ENCODE measurements around the gene KCNC2.
"Not testable (repeated sequence)": the region's sequence is repeated elsewhere in the genome, so short reads cannot be mapped to it uniquely, and the experiment has no call there.

The KCNC2 gene

DNA sequence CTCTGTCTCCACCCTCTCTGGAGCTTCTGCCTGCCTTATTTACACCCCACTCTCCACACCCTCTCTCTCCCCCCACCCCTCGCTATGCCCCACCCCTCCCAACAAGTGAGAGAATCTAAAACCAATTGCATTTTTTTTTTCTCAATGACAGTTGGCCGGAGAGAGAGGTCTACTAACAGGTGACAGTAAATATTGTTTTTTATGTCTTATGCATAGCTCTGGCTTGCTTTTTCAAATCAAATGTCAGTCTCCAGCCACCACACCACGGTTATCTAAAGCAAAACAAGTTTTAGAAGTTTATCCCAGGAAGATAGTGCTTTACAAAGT lies at the start of gene KCNC2:
KCNC2 (minus strand) TSS at position 28 of the 327 bp plus-strand sequence.
- DNase-seq (ENCODE audit: low spot score), result no peak

DNA sequence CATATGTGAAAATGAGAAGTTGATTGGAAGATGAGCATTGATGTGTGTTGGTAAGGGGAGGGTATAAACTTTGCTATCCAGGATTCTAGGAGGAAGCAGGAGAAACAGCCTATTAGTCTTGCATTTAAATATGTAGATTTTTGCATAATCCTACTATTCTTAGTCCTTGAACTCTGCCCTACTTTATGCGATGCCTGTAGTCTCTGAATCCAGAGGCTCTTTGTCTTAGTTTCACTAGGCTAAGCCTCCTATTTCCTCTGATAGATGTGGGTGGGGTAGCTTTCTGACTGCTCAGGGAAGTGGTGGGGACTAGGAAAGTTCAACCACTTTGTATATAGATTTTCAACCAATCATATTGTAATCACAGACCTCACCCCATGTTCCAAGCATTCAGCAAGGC lies 49.5 kb upstream of the KCNC2 start:
- no peak for DNase-seq (ENCODE audit: low spot score)

DNA sequence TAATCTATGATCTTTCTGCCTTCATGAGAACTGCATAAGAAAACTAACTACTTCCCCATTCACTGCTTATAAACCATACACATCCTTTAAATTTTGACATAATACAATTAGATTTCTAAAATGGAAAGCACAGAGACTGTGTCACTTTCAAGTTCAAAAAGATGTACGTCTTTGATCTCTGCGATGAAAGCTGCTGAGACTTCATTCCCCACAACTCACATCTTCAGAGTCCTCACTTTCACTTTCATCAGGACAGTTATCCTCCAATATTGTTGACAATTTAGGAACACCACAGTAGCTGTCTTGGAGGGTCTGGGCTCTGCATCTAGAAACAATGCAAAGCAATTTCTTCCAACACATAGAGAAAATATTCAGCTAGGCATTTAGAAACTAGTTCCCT lies 47.9 kb upstream of the KCNC2 start:
- DNase-seq (ENCODE audit: low spot score), result no peak

DNA sequence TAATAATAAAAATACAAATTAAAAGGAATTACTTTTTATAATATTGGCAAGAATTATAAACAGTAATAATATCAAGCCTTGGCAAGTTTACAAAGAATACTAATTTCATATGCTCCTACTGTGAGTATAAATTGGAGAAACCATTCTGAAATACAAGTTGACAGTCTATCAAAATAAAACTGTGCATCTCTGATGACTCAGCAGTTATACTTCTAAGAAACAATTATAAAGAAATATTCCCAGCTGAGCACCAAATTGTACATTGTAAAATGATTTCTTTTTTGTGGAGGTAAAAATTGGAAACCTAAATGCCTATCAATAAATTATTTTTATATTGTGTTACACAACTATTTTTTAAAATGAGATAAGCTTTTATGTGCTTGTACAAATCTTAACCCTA lies 35.5 kb upstream of the KCNC2 start:
- DNase-seq (ENCODE audit: low spot score), result no peak

DNA sequence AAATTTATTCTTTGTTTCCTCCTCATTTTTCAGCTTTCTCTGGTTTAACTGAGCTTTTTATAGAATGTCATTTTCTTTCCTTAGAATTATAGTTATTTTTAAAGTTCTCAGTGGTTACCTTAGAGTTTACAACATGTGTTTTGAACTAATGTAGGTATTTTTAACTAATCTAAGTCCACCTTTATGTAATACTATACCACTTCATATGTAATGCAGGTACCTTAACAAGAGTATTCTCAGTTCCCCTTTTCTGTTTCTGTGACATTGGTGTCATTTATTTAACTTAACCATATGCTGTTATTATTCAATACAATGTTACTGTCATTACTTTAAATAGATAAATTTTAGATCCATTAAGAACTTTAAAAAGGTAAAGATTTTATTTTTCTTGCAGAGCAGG lies 30.3 kb upstream of the KCNC2 start:
- DNase-seq (ENCODE audit: low spot score), result no peak

DNA sequence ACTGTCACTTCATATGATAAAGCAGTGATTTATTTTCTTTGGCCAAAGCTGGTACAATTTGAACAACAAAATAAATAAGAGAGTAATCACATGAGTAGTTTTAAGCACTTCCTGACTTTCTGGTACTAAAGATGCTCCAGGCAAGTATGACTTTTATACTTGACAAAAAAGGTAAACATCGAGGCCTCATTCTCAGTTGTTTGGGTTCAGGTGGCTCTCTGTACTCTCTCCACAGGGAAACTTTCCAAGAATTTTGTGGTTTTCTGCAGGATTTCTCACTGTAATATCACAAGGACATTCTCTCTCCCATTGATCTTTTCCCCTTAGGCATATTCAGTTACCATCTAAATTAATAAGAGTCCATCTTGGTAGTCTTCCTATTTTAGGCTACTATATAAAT lies 26.6 kb upstream of the KCNC2 start:
- no peak for DNase-seq (ENCODE audit: low spot score)

DNA sequence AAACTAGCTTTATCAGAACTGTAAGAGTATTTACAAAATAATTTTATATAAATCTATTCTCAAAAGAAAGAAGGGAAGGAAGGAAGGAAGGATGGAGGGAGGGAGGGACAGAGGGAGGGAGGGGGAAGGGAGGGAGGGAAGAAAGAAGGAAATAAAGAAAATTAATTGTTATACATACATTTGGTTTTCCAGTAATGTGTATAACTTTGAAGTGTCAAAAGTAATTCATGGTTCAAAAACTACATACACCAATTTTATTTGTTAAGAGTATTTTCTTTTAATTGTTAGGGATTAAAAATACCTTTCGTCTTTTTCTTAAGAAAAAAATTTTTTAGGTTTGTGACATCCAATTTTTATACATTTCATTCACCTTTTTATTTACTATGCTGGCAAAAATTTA lies 17.5 kb upstream of the KCNC2 start:
- no peak for DNase-seq (ENCODE audit: low spot score)

DNA sequence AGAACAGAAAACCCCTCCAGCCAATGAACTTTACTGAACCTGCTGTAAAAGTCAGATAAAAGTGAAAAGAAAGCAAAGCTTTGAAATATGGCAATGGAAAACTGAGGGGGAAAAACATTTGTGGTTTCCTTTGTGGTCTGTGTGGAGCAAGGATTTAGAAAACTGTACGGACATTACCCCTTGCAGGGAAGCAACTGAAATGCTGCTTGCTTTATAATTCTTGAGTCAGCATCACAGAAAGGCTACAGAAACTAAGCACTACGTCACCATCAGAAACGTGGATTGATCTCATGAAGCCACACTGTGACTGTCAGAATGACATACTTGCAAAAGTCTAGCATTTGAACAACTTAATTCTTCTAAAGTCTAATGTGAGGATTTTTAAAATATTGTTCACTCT lies 2.4 kb upstream of the KCNC2 start:
- no peak for DNase-seq (ENCODE audit: low spot score)

DNA sequence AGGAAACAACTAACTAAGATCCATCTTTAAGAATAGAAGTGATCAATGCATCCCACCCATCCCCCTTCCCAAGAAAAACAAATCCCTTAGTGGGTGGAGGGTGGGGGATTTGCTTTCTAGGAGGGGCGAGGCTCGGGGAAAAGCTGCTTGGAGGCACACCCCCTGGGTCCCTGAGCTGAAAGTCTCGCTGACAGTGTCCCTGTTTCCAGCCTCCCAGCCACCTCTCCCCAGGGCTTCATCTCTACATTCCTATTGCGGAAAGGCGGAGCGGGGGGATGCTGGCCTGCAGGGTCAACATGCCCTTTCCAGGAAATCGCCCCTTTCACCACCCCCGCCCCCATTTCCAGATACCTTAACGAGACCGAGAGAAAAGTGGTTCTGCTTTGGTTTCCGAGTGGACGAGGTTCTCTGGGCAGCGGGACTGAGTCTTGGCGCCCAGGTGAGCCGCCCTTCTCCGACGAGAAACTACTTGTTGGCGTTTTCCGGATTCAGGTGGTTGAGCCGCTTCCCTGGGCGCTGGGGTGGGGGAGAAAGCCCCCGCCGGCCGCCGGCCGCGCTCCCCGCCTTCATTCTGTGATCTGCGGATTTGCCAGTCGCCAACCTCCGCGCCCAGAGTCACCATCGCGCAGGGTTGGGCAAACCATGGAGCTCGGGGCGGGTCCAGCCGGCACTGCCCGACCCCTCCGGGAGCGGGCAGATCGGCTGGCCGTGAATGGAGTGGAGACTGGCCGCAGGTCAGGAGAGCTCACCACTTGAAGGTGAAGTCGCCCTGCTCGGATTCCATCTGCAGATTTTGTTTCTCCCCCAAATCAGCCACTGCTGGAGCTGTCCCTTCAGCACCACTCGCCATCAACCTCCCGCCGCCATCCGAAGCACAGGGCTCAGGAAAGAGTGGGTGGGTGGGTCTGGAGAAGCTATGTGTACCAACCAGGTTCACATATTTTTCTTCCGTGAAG lies 505 bp downstream of the KCNC2 start:
- DNase-seq (ENCODE audit: low spot score), result no peak

DNA sequence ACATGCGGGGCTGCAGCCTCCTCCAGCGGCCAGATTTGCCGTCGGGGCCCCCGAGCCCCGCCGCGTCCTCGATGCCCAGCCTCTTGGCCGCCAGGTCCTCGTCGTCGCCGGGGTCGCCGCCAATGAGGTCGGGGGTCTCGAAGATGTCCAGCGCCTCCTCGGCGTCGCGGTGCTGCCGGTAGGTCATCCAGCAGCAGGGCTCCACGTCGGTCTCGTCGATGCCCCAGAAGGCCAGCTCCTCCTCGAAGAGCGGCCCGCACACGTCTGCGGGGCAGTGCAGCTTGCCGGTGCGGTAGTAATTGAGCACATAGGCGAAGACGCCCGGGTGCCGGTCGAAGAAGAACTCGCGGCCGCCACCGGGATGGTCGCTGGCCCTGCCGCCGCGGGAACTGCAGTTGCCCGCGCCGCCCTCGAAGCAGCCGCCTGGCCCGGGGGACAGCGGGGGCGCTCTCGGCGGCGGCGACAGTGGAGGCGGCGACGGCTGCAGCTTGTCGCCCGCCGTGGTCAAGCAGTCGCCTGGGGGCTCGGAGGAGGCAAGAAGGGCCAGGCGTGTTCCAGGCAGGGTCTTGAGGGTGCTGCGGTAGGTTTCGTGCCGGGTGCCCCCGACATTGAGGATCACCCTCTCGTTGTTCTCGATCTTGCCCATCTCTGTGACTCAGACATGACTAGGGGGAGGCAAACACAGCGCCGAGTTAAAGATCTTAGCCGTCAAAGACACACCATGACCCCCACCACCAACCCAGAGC lies 2.1 kb downstream of the KCNC2 start:
- no peak for DNase-seq (ENCODE audit: low spot score)

DNA sequence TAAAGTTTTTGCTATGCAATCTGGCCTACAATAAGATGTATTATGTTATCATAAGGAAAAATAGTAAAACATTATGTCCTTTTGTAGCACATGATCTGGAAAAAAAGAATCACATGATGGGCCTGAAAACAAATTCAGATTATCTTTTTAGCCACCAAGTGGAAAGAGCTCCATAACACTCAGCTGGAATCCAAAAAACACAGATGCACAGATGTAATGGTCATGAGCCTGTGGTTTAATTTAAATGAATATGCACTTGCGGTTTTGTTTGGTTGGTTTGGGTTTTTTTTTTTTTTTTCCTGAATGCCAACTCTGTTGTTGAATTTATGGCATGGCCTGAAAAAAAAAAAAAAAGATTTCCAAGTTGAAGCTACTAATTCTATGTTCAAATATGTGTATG lies 4.1 kb downstream of the KCNC2 start:
- DNase-seq (ENCODE audit: low spot score), result no peak

DNA sequence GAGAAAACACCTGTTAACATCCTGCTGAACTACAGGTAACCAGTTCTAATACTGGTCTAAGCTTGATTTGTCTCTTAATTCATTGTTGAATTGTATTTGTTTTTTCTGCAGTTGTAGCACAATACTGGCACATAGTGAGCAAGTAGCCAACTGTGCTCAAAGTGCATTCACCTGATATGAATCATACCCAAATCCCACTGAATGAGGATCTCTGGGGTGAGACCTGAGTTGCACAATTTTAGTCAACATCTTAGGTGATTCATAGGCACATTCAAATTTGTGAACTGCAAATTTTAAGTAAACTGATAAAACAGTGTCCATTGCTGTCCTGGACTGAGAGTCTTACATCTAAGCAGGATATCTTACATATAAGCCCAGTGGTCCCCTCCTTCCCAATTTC lies 12.8 kb downstream of the KCNC2 start:
- DNase-seq (ENCODE audit: low spot score), result no peak

DNA sequence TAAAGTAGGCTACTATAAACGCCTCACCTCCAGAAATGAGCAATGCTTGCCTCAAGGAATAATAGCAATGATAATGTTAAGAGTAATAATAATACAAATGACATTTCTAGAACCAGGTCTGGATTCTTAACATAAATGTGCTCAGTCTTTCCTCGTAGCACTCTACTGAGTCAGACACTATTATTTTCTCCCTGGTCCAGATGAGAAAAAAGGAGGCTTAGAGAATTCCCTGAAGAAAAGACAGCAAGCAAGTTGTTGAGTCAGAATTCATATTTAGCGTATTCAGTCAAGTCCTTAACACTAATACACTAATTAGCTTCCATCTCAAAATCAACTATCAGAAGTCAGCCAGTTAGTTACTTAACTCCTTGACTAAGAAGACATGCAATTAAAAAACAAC lies 13.2 kb downstream of the KCNC2 start:
- no peak for DNase-seq (ENCODE audit: low spot score)

DNA sequence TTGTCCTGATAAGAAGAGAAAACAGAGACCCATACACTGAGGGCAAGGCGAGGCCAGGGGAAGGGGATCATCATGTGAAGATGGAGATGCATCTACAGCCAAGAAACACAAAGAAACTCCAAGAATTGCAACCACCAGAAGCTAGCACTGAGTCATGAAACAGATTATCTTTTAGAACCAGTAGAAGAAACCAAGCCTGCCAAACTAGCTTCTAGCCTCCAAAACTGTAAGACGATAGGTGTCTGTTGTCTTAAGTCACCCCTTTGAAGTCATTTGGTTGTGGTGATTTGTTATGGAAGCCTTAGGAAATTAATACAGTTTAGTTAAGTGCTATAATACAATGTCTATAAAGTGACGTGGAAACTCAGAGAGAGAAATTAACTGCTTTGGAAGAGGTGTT lies 15.4 kb downstream of the KCNC2 start:
- no peak for DNase-seq (ENCODE audit: low spot score)

DNA sequence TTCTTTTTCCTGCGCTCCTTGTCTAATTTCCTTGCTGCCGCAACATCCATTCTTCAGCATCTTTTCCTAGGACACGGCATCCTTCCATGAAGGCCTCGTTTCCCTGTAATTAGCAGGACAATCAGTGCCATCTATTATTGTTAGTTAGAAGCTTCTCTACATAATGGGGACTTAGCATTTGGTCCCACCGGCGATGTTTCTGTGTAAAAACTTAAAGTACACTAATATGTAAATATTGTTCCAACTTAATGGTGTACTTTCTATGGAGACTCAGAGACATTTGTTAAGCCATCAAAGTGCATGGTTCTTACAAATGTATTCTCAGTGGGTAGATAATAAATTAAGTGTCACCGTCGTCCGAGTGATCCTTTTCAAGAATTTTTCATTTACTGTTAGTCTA lies 17.4 kb downstream of the KCNC2 start:
- DNase-seq (ENCODE audit: low spot score), result no peak

DNA sequence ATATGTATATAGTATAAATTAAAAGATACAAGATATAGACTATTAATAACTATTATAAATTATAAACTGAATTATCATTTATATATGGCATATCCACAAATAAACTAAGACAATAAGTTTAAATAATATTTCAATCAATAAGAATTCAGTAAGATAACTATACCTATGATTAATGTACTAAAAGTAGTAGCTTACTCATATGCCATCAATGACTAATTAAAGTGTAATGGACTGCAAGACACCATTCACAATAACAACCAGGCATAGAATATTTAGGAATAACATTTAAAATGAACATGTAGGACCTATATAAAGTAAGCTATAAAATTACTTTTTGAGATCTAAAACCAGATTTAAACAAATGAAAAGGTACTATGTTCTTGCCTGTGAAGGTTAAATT lies 18.8 kb downstream of the KCNC2 start:
- no peak for DNase-seq (ENCODE audit: low spot score)

DNA sequence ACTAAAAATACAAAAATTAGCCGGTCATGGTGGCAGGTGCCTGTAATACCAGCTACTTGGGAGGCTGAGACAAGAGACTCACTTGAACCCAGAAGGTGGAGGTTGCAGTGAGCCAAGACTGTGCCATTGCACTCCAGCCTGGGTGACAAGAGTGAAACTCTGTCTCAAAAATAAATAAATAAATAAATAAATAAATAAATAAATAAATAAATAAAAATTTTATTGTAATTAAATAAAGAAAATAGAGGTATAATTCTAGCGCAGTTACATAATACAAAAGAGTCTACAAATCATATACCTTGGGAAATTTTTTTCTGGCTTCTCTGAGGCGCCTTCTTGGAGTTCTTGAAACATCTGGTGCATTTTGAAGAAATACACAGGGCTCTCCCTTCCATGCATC lies 23.8 kb downstream of the KCNC2 start:
- DNase-seq (ENCODE audit: low spot score), result not testable (repeated sequence)

DNA sequence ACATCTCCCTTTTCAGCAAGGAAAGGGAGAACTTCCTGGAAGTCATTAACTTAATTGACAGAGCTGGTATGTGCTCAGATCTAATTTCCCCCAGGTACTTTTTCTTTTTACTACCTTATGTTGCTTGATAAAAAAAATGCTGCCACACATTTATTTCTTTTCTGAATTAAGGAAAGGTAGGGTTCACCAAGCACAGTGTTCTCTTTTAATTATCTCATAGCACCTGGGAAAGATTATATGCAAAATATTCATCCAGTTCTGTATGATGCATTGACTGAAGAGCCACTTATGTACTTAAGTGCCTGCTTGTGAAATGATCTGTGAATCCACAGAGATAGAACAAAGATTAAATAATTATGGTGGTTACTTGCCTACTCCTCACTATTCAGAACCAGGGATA lies 25.1 kb downstream of the KCNC2 start:
- no peak for DNase-seq (ENCODE audit: low spot score)

DNA sequence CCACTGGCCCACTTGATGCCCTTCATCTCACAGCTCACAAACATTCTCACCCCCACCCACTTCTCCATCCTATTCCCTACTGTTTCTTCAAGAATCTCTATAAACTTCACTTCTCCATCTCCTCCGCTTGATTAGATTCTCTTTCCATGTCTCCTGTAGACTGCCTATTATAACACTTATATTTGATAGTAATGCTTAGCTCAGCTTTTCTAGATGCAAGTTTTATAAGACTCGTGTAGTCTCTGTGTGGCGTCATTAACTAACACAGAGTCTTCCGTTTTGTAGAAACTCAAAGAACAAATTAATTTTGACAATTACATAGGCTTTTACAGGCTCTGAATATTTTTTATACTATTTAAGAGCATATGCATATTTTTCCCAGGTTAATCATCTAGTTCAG lies 25.7 kb downstream of the KCNC2 start:
- DNase-seq (ENCODE audit: low spot score), result no peak

DNA sequence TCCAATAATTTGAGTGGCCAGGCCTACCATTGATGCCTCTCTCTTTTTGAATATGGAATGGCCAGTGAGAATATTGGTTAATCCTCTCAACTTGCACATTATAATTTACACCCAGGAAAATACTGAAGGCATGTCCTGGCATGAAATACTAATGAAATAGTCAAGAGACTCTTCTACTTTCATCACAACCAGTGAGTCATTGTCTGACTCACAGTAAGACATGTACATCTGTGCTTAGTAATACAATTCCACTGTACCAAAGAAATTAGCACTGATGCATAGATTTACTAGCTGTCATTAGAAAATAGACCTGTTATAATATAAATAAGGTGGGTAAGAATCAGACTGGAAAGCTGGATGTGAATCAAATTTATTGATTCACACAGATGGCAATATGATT lies 31.6 kb downstream of the KCNC2 start:
- DNase-seq (ENCODE audit: low spot score), result no peak

DNA sequence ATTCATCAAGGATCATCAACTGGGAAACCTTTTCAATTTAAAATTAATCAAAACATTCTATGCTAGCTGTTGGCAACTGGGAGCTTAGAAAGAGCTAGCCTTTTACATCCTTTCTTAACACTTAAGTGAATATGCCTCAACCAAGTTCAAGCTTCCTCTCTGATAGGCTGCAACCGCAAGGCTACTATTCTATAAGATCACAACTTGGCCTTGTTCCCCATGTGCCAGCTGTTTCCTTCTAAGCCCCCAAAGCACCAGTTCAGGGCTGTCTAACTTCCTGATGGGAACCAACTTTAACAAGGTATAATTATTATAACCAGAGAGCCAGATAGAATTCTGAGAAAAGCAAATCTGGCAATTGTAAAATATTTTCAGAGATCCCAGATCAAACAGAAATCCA lies 37.0 kb downstream of the KCNC2 start:
- DNase-seq (ENCODE audit: low spot score), result no peak

DNA sequence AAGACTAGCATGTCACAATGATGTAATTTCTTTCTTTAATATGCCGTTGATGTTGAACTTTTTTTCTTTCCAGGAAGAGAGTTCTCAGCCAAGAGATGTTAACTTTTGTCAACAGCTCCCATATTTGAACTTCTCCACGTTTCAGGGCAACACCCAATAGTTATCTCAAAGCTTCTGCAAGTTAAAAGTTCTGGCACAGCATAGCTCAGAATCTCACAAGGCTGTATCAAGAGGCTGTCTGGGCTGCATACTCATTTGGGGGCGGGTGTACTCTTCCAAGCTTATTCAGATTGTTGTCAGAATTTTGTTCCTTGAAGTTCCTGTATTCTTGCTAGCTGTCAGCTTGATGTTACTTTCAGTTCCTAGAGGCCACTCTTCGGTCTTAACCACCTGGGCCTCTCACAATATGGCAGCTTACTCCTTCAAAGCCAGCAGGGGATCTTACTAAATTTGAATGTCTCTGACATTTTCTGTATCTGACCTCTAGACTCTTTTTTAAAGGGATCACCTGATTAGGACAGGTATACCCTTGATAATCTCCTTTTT lies 38.9 kb downstream of the KCNC2 start:
- no peak for DNase-seq (ENCODE audit: low spot score)

DNA sequence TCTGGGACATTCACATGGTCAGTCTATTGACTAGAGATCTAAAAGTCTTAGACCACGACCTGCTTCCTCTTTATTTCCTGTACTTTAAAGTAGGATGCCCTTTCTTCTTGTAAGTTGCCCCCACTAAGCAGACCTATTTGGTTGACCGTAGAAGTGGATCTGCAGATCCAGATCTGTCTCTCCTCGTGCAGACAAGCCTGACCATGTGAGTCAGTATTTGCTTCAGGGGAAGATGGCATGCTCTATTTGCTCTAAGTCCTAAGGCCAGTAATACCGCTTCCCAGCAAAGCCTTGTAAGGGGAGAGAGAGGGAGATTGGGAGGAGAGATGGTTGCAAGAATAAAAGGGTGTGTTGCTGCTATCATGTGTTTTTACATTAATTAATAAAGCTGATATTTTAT lies 46.8 kb downstream of the KCNC2 start:
- DNase-seq (ENCODE audit: low spot score), result no peak
